Activated CD4-positive, alpha-beta memory T cell treated with anti-CD3 and anti-CD28 coated beads, Interleukin-2, amount 10 ng/mL, durations not matched to agents 7 days and 5 days (primary cell): ENCODE results near the gene HSD17B12. TPM values are rescaled to one million over a fixed set of nuclear protein-coding genes. Genes with fewer than 3 reads are reported as not detected.

Source experiments
- CTCF ChIA-PET: fragments of 350-600 bp; sonication (Branson Sonifier 250); formaldehyde crosslinking; loops from one replicate; lab custom pipeline; 2021; ENCODE audit warnings: antibody characterized with exemption, inconsistent platforms; lab: Charles Lee
- POLR2A ChIA-PET: fragments of 350-600 bp; sonication (Branson Sonifier 250); formaldehyde crosslinking; loops from one replicate; lab custom pipeline; 2021; ENCODE audit warnings: antibody characterized with exemption; lab: Charles Lee
- DNase-seq: peaks from one replicate; pipeline ENCODE4 v3.0.0-alpha.2; 2020
- H3K27ac Mint-ChIP-seq: one replicate; pipeline ENCODE4 v1.8.0; 2021; ENCODE audit warnings: mild to moderate bottlenecking, mixed read lengths
- H3K27me3 Mint-ChIP-seq: one replicate; pipeline ENCODE4 v1.8.0; 2021; ENCODE audit warnings: mixed read lengths
- H3K36me3 Mint-ChIP-seq: one replicate; pipeline ENCODE4 v1.8.0; 2021; ENCODE audit warnings: low read depth, mixed read lengths
- H3K4me1 Mint-ChIP-seq: one replicate; pipeline ENCODE4 v1.8.0; 2021; ENCODE audit warnings: mixed read lengths
- H3K4me3 Mint-ChIP-seq: one replicate; pipeline ENCODE4 v1.8.0; 2021; ENCODE audit warnings: mild to moderate bottlenecking, mixed read lengths
- H3K9me3 Mint-ChIP-seq: one replicate; pipeline ENCODE4 v1.8.0; 2021; ENCODE audit warnings: mixed read lengths
- total RNA-seq, 2 experiments: library from RNA; stranded (reverse); gene quantifications; one replicate each; pipeline ENCODE4 v1.2.3, GENCODE V29; 2021

HSD17B12 gene
- 10 to 100 TPM; 35.2 to 40.7 TPM for total RNA-seq

DNA sequence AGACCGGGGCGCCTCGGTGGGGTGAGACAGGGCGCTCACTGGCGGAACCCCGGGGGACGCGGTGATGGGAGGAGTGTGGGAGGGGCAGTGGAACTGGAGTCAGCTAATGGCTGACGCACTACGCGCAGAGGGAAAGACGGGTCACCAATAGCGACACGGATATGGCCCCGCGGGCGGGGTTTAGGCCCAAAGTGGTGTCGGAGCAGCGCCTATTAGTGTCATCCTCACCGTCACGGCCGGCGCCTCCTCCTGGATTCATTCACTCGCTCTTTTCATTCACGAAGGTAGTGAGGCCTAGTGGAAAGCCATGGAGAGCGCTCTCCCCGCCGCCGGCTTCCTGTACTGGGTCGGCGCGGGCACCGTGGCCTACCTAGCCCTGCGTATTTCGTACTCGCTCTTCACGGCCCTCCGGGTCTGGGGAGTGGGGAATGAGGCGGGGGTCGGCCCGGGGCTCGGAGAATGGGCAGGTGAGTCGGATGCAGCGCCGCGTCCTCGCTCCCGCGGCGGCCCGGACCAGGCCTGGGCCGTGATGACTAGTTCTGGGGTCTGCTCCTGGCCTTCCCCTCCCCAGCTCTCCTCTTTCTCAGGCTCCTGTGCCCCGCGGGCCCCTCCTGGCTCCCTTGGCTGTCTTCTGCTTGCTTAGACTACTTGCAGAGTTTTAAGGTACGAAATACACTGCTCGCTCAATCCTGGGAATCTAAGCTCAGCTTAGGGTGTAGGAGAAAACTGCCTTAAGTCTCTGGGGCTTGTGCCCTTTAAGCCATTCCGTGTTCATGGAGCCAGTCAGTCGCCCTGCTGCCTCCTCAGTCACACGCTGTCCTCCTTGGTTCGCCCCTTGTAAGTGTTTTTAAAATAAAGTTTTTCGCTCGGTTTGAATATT, at the start of gene HSD17B12:
TSS of gene HSD17B12 (plus strand) at position 218 of the 880 bp plus-strand sequence. CDS start at position 308, 90 bp downstream.
- peaks cover 38% of the 10 kb centered on the region for H3K36me3 Mint-ChIP-seq
- H3K4me3 Mint-ChIP-seq = peak within 1 kb of the TSS; percentile 92
- POLR2A ChIA-PET = interaction anchor here (0.6 to 1.9 kb wide), 9 partner anchors 9 to 369 kb away, joined by 3 to 10 read pairs (median 3); partner anchors contain the start of gene TTC17

GRCh38 chr11:43631732-43632131, 48.8 kb upstream of the HSD17B12 start:
- DNase-seq = no peak
- H3K4me1 Mint-ChIP-seq = no peaks in the 10 kb centered on the region
- H3K36me3 Mint-ChIP-seq = no peaks in the 10 kb centered on the region
- CTCF ChIA-PET = interaction anchor here (0.5 kb wide), 1 partner anchor 281 kb away, joined by 3 read pairs; no protein-coding TSS in a partner anchor
- H3K27ac Mint-ChIP-seq = no peak overlapping the region
- POLR2A ChIA-PET = no interaction called here
- H3K4me3 Mint-ChIP-seq = no peak overlapping the region
- no peaks in the 10 kb centered on the region for H3K9me3 Mint-ChIP-seq
- H3K27me3 Mint-ChIP-seq = peaks cover 53% of the 10 kb centered on the region

More for the DNA sequence above, at the start of gene HSD17B12:
- H3K9me3 Mint-ChIP-seq = peaks cover 10% of the 10 kb centered on the region
- CTCF ChIA-PET = interaction anchor here (0.9 to 1.4 kb wide), 4 partner anchors 20 to 369 kb away, joined by 3 to 5 read pairs (median 4); partner anchors contain the start of gene API5
- peak; percentile 99 for DNase-seq
- H3K27me3 Mint-ChIP-seq = peaks cover 15% of the 10 kb centered on the region
- peaks cover 36% of the 10 kb centered on the region for H3K4me1 Mint-ChIP-seq
- H3K27ac Mint-ChIP-seq = peak within 1 kb of the TSS; percentile 92

DNA sequence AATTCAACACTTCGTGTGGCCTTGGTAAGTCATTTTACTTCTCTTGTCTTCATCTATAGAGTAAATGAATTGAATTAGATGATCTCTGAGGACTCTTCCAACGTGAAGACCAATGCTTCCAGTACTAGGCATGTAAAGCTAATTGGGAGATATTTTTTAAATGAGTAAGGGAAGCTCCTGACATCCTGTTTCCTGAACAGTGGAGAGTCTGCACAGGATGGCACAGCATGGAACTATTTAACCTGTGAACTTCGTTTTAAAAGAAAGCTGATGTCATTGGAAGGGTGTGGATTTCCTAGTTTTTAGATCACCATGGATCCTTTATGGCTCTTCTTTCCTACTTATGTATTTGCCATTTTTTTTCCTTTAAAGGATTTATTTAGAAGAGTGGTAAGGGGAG, 48.4 kb upstream of the HSD17B12 start:
- no peak for DNase-seq
- Mint-ChIP-seq H3K36me3 (no peaks in the 10 kb centered on the region), H3K4me3 (no peak overlapping the region), H3K9me3 (no peaks in the 10 kb centered on the region), H3K4me1 (no peaks in the 10 kb centered on the region), H3K27ac (no peak overlapping the region), H3K27me3 (peaks cover 51% of the 10 kb centered on the region)
- POLR2A ChIA-PET = no interaction called here
- CTCF ChIA-PET = interaction anchor here (0.5 kb wide), 1 partner anchor 280 kb away, joined by 3 read pairs; no protein-coding TSS in a partner anchor

DNA sequence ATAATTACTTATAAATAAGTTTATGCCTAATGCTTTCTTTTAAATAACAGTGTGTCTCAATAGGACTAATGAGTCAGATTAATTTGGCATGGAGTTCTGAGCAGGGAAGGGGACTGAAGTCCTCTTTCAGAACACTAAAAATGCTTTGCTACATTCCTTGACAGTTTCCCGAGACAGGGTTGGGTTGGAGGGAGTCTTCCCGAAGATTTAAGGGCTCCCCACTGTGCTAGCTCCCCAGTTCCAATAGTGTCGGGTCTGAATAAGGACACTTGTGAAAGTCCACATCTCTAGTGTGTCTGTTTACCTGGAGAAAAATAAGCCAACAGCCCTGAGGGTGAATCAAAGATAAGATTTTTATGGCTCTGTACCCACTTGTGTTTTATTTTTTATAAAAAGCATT, 41.8 kb upstream of the HSD17B12 start:
- Mint-ChIP-seq H3K4me3 (no peak overlapping the region), H3K4me1 (peaks cover 2% of the 10 kb centered on the region), H3K36me3 (peaks cover 1% of the 10 kb centered on the region), H3K9me3 (no peaks in the 10 kb centered on the region), H3K27me3 (peaks cover 45% of the 10 kb centered on the region), H3K27ac (no peak overlapping the region)
- CTCF ChIA-PET = no interaction called here
- no peak for DNase-seq
- POLR2A ChIA-PET = no interaction called here

DNA sequence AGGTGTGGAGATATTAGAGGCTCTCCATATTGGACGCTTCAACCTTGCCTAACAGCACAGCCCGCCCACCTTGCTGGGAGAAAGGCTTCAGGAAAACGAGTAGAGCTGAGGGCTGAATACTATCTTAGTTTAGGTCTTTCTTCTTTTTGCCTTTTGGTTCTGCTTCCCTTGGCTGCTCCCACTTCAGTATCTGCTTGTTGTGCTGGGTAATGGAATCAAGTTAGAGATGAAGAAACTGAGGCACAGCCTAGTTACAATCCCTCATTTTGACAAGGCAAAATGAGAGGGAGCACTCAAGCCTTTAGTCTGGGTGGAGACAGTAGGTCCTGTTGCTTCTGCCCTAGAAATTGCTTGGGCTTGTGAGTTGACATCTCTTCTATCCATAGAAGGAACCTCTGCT, 41.3 kb upstream of the HSD17B12 start:
- ChIA-PET POLR2A (no interaction called here), CTCF (no interaction called here)
- no peak overlapping the region for H3K4me3 Mint-ChIP-seq
- H3K27ac Mint-ChIP-seq = no peak overlapping the region
- peaks cover 6% of the 10 kb centered on the region for H3K36me3 Mint-ChIP-seq
- peaks cover 6% of the 10 kb centered on the region for H3K4me1 Mint-ChIP-seq
- no peaks in the 10 kb centered on the region for H3K9me3 Mint-ChIP-seq
- H3K27me3 Mint-ChIP-seq = peaks cover 43% of the 10 kb centered on the region
- no peak for DNase-seq

DNA sequence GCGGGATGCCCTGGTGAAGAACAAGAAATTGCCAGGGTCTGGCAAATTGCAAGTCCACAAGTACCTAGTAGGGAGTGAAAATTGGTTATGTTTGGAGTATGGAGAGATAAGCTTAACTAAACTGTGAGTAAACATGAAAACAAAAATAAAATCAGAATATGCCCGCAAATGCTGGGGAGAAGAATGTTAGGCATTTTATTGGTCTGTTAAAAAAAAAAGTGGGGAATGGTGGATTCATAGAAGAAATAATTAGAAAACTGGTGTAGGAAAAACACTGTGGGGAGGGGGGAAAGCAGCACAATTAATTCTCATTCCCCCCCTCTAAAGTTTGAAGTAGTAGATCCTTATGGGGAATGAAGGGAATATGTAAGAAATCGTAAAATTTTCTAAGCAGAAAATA, 40.6 kb upstream of the HSD17B12 start:
- DNase-seq = no peak
- ChIA-PET POLR2A (no interaction called here), CTCF (no interaction called here)
- H3K36me3 Mint-ChIP-seq = peaks cover 9% of the 10 kb centered on the region
- no peak overlapping the region for H3K4me3 Mint-ChIP-seq
- H3K4me1 Mint-ChIP-seq = peaks cover 12% of the 10 kb centered on the region
- H3K27ac Mint-ChIP-seq = no peak overlapping the region
- no peaks in the 10 kb centered on the region for H3K9me3 Mint-ChIP-seq
- H3K27me3 Mint-ChIP-seq = peaks cover 40% of the 10 kb centered on the region

DNA sequence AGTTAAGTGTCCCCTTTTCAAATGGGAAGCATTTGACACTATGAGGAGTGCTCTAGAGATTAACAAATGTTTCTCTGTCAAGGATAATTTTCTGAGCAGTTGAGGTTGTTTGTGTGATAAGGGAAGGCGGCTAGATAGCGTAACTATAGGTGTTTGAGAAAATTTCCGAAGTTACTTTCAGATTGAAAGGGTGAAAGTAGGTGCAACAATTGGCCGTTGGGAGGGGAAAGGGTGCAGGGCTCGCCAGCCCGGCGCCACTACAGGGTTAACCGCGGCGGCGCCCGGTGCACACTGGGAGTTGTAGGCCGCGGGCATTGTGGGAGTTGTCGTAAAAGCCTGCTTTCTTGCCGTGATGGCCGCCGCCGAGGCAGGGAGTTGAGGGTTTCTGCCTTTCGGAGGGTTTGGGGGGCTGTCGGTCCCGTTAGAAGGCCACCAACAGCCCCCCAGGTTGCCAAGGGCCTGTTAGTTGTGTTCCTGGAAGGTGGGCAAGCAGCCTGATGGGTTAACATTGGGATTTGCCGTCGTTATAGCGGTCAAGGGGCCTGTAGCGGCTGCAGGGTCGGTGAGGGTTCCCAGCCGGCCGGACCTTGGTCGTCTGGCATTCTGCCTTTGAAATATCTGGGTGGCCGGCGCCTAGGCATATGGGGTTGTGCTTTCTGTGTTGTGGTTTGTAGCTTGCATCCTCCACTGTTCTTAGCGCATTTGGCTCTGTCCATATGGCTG, 36.5 kb upstream of the HSD17B12 start:
- ChIA-PET CTCF (no interaction called here), POLR2A (interaction anchor here (1.8 kb wide), 1 partner anchor 37 kb away, joined by 7 read pairs; the partner anchor contains the start of gene HSD17B12)
- peaks cover 23% of the 10 kb centered on the region for H3K4me1 Mint-ChIP-seq
- peak; percentile 91 for DNase-seq
- H3K36me3 Mint-ChIP-seq = peaks cover 9% of the 10 kb centered on the region
- H3K4me3 Mint-ChIP-seq = peak overlapping the region; percentile 96
- H3K27ac Mint-ChIP-seq = peak overlapping the region; percentile 49
- H3K27me3 Mint-ChIP-seq = peaks cover 18% of the 10 kb centered on the region
- H3K9me3 Mint-ChIP-seq = no peaks in the 10 kb centered on the region

DNA sequence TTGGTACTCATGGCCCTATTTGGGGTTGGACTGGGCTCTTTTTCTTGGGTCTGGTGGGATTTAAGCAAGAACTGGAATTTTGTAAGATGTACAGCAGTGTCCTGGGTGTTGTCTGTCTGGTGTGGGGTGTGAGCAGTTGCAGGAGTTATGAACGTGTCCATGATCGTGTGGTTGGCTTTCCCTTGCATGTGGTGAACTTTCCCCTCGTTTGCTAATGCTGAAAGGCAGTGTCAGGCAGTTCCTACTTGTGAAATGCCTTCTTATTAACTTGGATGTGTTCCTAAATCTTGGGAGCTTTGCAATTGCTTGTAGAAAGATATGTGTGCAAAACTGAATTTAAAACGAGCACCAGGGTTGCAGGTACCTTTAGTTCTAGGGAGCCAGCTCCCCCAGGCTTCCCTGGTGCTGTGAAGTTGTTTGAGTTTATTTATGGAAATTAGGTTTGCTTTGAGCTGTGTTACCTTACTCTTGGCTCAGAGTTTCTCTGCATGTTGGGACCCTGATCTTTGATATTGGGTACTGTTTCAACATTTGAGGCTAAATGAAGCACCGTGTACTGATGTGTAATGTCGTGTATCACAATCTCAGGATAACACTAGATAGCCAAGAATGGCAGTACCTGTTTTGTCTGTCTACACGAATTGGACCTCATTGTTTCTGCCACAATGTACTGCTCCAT, 35.8 kb upstream of the HSD17B12 start:
- ChIA-PET CTCF (no interaction called here), POLR2A (interaction anchor here (1.8 kb wide), 1 partner anchor 36 kb away, joined by 7 read pairs; the partner anchor contains the start of gene HSD17B12)
- Mint-ChIP-seq H3K27me3 (peaks cover 11% of the 10 kb centered on the region), H3K9me3 (no peaks in the 10 kb centered on the region), H3K36me3 (peaks cover 9% of the 10 kb centered on the region), H3K4me1 (peaks cover 23% of the 10 kb centered on the region), H3K27ac (peak overlapping the region; percentile 49), H3K4me3 (peak overlapping the region; percentile 96)
- no peak for DNase-seq

GRCh38 chr11:43646767-43647166, 33.8 kb upstream of the HSD17B12 start:
- Mint-ChIP-seq H3K27ac (no peak overlapping the region), H3K4me3 (no peak overlapping the region), H3K36me3 (peaks cover 9% of the 10 kb centered on the region), H3K9me3 (no peaks in the 10 kb centered on the region), H3K4me1 (peaks cover 23% of the 10 kb centered on the region), H3K27me3 (no peaks in the 10 kb centered on the region)
- ChIA-PET CTCF (interaction anchor here (0.7 kb wide), 2 partner anchors 12 to 217 kb away, joined by 3 read pairs; no protein-coding TSS in a partner anchor), POLR2A (no interaction called here)
- no peak for DNase-seq

GRCh38 chr11:43648888-43649287, 31.6 kb upstream of the HSD17B12 start:
- H3K9me3 Mint-ChIP-seq = no peaks in the 10 kb centered on the region
- H3K27me3 Mint-ChIP-seq = no peaks in the 10 kb centered on the region
- H3K27ac Mint-ChIP-seq = no peak overlapping the region

DNA sequence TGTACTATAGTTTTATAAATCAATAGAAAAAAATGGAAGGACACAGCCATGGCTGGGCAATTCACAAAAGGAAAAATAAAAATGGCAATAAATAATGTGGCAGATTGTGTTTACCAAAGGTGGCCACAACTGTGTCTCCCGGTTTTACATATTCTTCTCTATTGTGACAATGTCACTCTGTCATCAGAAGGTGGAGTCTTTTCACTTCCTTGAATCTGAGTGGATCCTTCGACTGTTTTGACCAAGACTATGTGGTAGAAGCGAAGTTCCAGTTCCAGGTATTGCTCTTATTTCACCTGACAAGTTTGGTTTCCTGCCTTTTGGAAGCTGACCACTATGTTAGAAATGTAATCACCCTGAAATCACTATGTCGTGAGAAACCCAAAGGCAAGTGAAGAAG, 31.0 kb upstream of the HSD17B12 start:
- peaks cover 16% of the 10 kb centered on the region for H3K4me1 Mint-ChIP-seq

More at GRCh38 chr11:43648888-43649287, 31.6 kb upstream of the HSD17B12 start:
- no peak for DNase-seq
- CTCF ChIA-PET = no interaction called here
- POLR2A ChIA-PET = no interaction called here
- peaks cover 6% of the 10 kb centered on the region for H3K36me3 Mint-ChIP-seq
- H3K4me3 Mint-ChIP-seq = no peak overlapping the region
- H3K4me1 Mint-ChIP-seq = peaks cover 20% of the 10 kb centered on the region

GRCh38 chr11:43649921-43650320, 30.6 kb upstream of the HSD17B12 start:
- Mint-ChIP-seq H3K4me3 (no peak overlapping the region), H3K36me3 (no peaks in the 10 kb centered on the region), H3K27me3 (no peaks in the 10 kb centered on the region), H3K27ac (no peak overlapping the region), H3K9me3 (no peaks in the 10 kb centered on the region), H3K4me1 (peaks cover 11% of the 10 kb centered on the region)
- POLR2A ChIA-PET = no interaction called here
- CTCF ChIA-PET = no interaction called here
- no peak for DNase-seq

More for the DNA sequence above, 31.0 kb upstream of the HSD17B12 start:
- Mint-ChIP-seq H3K4me3 (no peak overlapping the region), H3K27me3 (no peaks in the 10 kb centered on the region), H3K27ac (no peak overlapping the region), H3K9me3 (no peaks in the 10 kb centered on the region), H3K36me3 (peaks cover 3% of the 10 kb centered on the region)
- ChIA-PET POLR2A (no interaction called here), CTCF (no interaction called here)
- DNase-seq = no peak
